Keratinocyte (primary cell): Measurements from ENCODE around the gene NBPF12. TPM values are rescaled to one million over a fixed set of nuclear protein-coding genes. Genes with fewer than 3 reads are reported as not detected.

Source experiments
- polyA plus RNA-seq, 5 experiments: library from polyadenylated mRNA; depleted of rRNA in 3 of 5; stranded (reverse) in 3 of 5; stranded (forward) in 1 of 5; unstranded in 1 of 5; fragments of >200 nt; gene quantifications; 1 replicate in 1 of 5; 2 replicates in 3 of 5; 3 replicates in 1 of 5; pipeline versions ENCODE4 v1.2.1 to v1.2.3, GENCODE V29; 2011 to 2012; ENCODE audit warnings: missing spikeins in 2 of 5, low read depth in 1 of 5, low replicate concordance in 1 of 5

NBPF12 gene
- polyA plus RNA-seq, 1 donor (not counting 4 experiments of a cell fraction or from before 2014, with no cell fraction given), result 6.4 TPM

Other genes starting within 250 kb of the NBPF12 start
- gene PRKAB2, start 234.1 kb downstream of the NBPF12 start, polyA plus RNA-seq, result 20.9 to 39.9 TPM (median 35.6 TPM) in 3 replicates